ENCODE results near the gene VCPKMT.

DNA sequence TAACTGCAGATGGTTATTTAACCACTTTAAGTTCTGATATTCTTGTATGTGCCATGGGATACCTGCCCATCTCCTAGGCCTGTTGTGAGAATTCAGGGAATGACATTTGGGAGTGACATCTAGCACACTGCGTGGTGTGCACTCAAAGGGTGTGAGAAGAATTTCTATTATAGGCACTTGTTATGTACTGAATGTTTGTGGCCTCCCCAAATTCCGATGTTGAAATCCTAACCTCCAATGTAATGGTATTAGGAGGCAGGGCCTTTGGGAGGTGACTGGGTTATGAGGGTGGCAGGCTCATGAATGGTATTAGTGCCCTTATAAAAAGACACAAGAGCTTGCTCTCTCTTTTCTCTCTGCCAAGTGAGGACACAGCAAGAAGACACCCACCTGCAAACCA is 27.6 kb downstream of the VCPKMT start:
- TF ChIP-seq, protein P1, sequence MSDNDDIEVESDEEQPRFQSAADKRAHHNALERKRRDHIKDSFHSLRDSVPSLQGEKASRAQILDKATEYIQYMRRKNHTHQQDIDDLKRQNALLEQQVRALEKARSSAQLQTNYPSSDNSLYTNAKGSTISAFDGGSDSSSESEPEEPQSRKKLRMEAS (IDR thresholded peaks at IDR 0.05) = no peak
- TF ChIP-seq FOXM1 (IDR thresholded peaks at IDR 0.05; ENCODE audit: borderline replicate concordance, low read depth) (no peak), TAF1 (IDR thresholded peaks at IDR 0.05; ENCODE audit: low read depth) (no peak)
- TF ChIP-seq, protein P2, sequence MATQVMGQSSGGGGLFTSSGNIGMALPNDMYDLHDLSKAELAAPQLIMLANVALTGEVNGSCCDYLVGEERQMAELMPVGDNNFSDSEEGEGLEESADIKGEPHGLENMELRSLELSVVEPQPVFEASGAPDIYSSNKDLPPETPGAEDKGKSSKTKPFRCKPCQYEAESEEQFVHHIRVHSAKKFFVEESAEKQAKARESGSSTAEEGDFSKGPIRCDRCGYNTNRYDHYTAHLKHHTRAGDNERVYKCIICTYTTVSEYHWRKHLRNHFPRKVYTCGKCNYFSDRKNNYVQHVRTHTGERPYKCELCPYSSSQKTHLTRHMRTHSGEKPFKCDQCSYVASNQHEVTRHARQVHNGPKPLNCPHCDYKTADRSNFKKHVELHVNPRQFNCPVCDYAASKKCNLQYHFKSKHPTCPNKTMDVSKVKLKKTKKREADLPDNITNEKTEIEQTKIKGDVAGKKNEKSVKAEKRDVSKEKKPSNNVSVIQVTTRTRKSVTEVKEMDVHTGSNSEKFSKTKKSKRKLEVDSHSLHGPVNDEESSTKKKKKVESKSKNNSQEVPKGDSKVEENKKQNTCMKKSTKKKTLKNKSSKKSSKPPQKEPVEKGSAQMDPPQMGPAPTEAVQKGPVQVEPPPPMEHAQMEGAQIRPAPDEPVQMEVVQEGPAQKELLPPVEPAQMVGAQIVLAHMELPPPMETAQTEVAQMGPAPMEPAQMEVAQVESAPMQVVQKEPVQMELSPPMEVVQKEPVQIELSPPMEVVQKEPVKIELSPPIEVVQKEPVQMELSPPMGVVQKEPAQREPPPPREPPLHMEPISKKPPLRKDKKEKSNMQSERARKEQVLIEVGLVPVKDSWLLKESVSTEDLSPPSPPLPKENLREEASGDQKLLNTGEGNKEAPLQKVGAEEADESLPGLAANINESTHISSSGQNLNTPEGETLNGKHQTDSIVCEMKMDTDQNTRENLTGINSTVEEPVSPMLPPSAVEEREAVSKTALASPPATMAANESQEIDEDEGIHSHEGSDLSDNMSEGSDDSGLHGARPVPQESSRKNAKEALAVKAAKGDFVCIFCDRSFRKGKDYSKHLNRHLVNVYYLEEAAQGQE (IDR thresholded peaks at IDR 0.05; ENCODE audit: low read depth) = no peak
